SK-N-SH (cell line): ENCODE measurements around the gene RBSN. TPM values are rescaled to one million over a fixed set of nuclear protein-coding genes. Genes with fewer than 3 reads are reported as not detected.

Source experiments
- CTCF ChIA-PET: fragments of 300-600, 350-600 bp; formaldehyde crosslinking; extraction: SDS; loops from one replicate; lab custom pipeline; 2021; lab: Yijun Ruan, JAX
- POLR2A ChIA-PET: fragments of 350-600 bp; sonication (Branson Sonifier 250); formaldehyde crosslinking; extraction: SDS; loops from one replicate; lab custom pipeline; 2020; ENCODE audit warnings: antibody characterized with exemption, inconsistent platforms; lab: Yijun Ruan, JAX
- DNase-seq: peaks from one replicate; pipeline ENCODE4 v3.0.0; 2012
- H2AFZ ChIP-seq: fragments of 200-600 bp; sonication (generic); 2 replicates; pipeline ENCODE4 v1.8.1; 2016; ENCODE audit warnings: antibody characterized with exemption, mild to moderate bottlenecking, low read depth
- H3F3A ChIP-seq: fragments of 200-600 bp; sonication (generic); replicated peaks from 2 replicates; pipeline ENCODE3; 2016; ENCODE audit warnings: antibody characterized with exemption, mild to moderate bottlenecking; ENCODE audit not compliant: insufficient read depth
- H3K27ac ChIP-seq, 2 experiments: fragments of 200-500 bp in 1 of 2; fragments of 200-600 bp in 1 of 2; sonication (Bioruptor generic) in 1 of 2; sonication (generic), shearing (Covaris generic) in 1 of 2; 2 replicates each; pipeline versions ENCODE4 v1.5.1 to v1.6.1; 2014 to 2016; ENCODE audit warnings: low read depth in 2 of 2, inconsistent platforms in 1 of 2, low read length in 1 of 2, mild to moderate bottlenecking in 1 of 2, mixed read lengths in 1 of 2
- H3K27me3 ChIP-seq: fragments of 200-600 bp; sonication (generic), shearing (Covaris generic); 2 replicates; pipeline ENCODE4 v1.6.1; 2016; ENCODE audit warnings: mixed run types; ENCODE audit not compliant: insufficient read depth
- H3K36me3 ChIP-seq, 2 experiments: fragments of 200-500 bp in 1 of 2; fragments of 200-600 bp in 1 of 2; sonication (Bioruptor generic) in 1 of 2; sonication (generic) in 1 of 2; replicated peaks in 1 of 2; 2 replicates each; pipeline versions ENCODE3 to v1.5.1; 2014 to 2016; ENCODE audit warnings: low read length in 1 of 2, mild to moderate bottlenecking in 1 of 2; ENCODE audit not compliant: insufficient read depth in 2 of 2, control insufficient read depth in 1 of 2
- H3K4me1 ChIP-seq, 2 experiments: fragments of 200-500 bp in 1 of 2; fragments of 200-600 bp in 1 of 2; sonication (Bioruptor generic) in 1 of 2; sonication (generic), shearing (Covaris generic) in 1 of 2; 2 replicates each; pipeline versions ENCODE4 v1.5.1 to v1.6.1; 2014 to 2016; ENCODE audit warnings: low read depth in 1 of 2, low read length in 1 of 2, mixed run types in 1 of 2; ENCODE audit not compliant: insufficient read depth in 2 of 2, control insufficient read depth in 1 of 2
- H3K4me2 ChIP-seq: fragments of 200-600 bp; sonication (generic), shearing (Covaris generic); 2 replicates; pipeline ENCODE4 v1.6.1; 2017; ENCODE audit warnings: mixed run types
- H3K4me3 ChIP-seq, 2 experiments: fragments of 200-500 bp in 1 of 2; fragments of 200-600 bp in 1 of 2; sonication (Bioruptor generic) in 1 of 2; sonication (generic), shearing (Covaris generic) in 1 of 2; 2 replicates each; pipeline versions ENCODE4 v1.5.1 to v1.8.1; 2014 to 2016; ENCODE audit warnings: low read depth in 2 of 2, inconsistent platforms in 1 of 2, low read length in 1 of 2, mild to moderate bottlenecking in 1 of 2, mixed read lengths in 1 of 2, moderate library complexity in 1 of 2
- H3K79me2 ChIP-seq: fragments of 200-600 bp; sonication (generic); 2 replicates; pipeline ENCODE4 v1.8.1; 2017; ENCODE audit warnings: mild to moderate bottlenecking; ENCODE audit not compliant: insufficient read depth
- H3K9ac ChIP-seq: fragments of 200-600 bp; sonication (generic); 2 replicates; pipeline ENCODE4 v1.6.1; 2017; ENCODE audit warnings: mixed run types
- H3K9me2 ChIP-seq: fragments of 200-600 bp; sonication (generic); 2 replicates; pipeline ENCODE4 v1.6.1; 2017; ENCODE audit warnings: mixed run types
- H3K9me3 ChIP-seq: fragments of 200-600 bp; sonication (generic); 2 replicates; pipeline ENCODE4 v1.6.1; 2017; ENCODE audit warnings: mixed run types, mild to moderate bottlenecking, moderate library complexity
- H4K20me1 ChIP-seq: fragments of 200-600 bp; sonication (generic); 2 replicates; pipeline ENCODE4 v1.6.1; 2017; ENCODE audit warnings: mild to moderate bottlenecking, mixed run types; ENCODE audit not compliant: insufficient read depth
- CHD2 ChIP-seq: fragments of 150-350 bp; IDR thresholded peaks from 2 replicates; pipeline ENCODE4 v1.6.1; 2018; ENCODE audit warnings: low read length; ENCODE audit not compliant: partially characterized antibody
- EP300 ChIP-seq, 2 experiments: IDR thresholded peaks; 2 replicates each; pipeline versions ENCODE4 v1.4.0 to v1.6.1; 2012; ENCODE audit warnings: borderline replicate concordance in 1 of 2, low read depth in 1 of 2, low read length in 1 of 2
- FOXJ3 ChIP-seq: sonication (generic); formaldehyde crosslinking; IDR thresholded peaks from 2 replicates; pipeline ENCODE4 v1.5.1; 2020; ENCODE audit warnings: mild to moderate bottlenecking, missing genetic modification reagents
- FOXM1 ChIP-seq: IDR thresholded peaks from 2 replicates; pipeline ENCODE4 v1.4.0; 2012; ENCODE audit warnings: low read depth, mild to moderate bottlenecking
- GABPA ChIP-seq: IDR thresholded peaks from 2 replicates; pipeline ENCODE4 v1.4.0; 2012; ENCODE audit warnings: low read depth, mild to moderate bottlenecking
- IRF3 ChIP-seq: fragments of 150-350 bp; IDR thresholded peaks from 2 replicates; pipeline ENCODE4 v1.6.1; 2016; ENCODE audit warnings: mild to moderate bottlenecking, low read depth, low read length
- JUND ChIP-seq: IDR thresholded peaks from 2 replicates; pipeline ENCODE4 v1.4.0; 2012
- MEF2A ChIP-seq: IDR thresholded peaks from 2 replicates; pipeline ENCODE4 v1.4.0; 2012; ENCODE audit warnings: low read depth, borderline replicate concordance
- NRF1 ChIP-seq: IDR thresholded peaks from 2 replicates; pipeline ENCODE4 v1.6.1; 2012; ENCODE audit warnings: low read depth, mild to moderate bottlenecking, low read length
- POLR2AphosphoS5 ChIP-seq: IDR thresholded peaks from 2 replicates; pipeline ENCODE4 v1.6.1; 2012; ENCODE audit warnings: low read depth, low read length
- RAD21 ChIP-seq: IDR thresholded peaks from 2 replicates; pipeline ENCODE4 v1.6.1; 2012; ENCODE audit warnings: mild to moderate bottlenecking, low read length
- SMC3 ChIP-seq: IDR thresholded peaks from 2 replicates; pipeline ENCODE4 v1.6.1; 2012; ENCODE audit warnings: low read depth, low read length, improper control_type of control experiment
- USF1 ChIP-seq: IDR thresholded peaks from 2 replicates; pipeline ENCODE4 v1.4.0; 2012; ENCODE audit warnings: low read depth, borderline replicate concordance
- YY1 ChIP-seq: IDR thresholded peaks from 2 replicates; pipeline ENCODE4 v1.4.0; 2012; ENCODE audit warnings: low read depth, mild to moderate bottlenecking
- WGBS: methylation state at CpG from one replicate; pipeline ENCODE4 v1.1.6; 2017; ENCODE audit warnings: low lambda C conversion rate; 5-methylcytosine and 5-hydroxymethylcytosine counted together
- polyA plus RNA-seq, 3 experiments: library from polyadenylated mRNA; depleted of rRNA; stranded (reverse); fragments of >200 nt; gene quantifications; 2 replicates each; pipeline ENCODE4 v1.2.3, GENCODE V29; 2012
- TF ChIP-seq, protein P1 (sequence below): fragments of 200-600 bp; sonication (generic); IDR thresholded peaks from 2 replicates; pipeline ENCODE4 v1.6.1; 2017; ENCODE audit warnings: antibody characterized with exemption, mild to moderate bottlenecking, moderate library complexity

Gene RBSN
- polyA plus RNA-seq, 1 of the 3 experiments (the other 2 are of a cell fraction) = 4.7 TPM

DNA sequence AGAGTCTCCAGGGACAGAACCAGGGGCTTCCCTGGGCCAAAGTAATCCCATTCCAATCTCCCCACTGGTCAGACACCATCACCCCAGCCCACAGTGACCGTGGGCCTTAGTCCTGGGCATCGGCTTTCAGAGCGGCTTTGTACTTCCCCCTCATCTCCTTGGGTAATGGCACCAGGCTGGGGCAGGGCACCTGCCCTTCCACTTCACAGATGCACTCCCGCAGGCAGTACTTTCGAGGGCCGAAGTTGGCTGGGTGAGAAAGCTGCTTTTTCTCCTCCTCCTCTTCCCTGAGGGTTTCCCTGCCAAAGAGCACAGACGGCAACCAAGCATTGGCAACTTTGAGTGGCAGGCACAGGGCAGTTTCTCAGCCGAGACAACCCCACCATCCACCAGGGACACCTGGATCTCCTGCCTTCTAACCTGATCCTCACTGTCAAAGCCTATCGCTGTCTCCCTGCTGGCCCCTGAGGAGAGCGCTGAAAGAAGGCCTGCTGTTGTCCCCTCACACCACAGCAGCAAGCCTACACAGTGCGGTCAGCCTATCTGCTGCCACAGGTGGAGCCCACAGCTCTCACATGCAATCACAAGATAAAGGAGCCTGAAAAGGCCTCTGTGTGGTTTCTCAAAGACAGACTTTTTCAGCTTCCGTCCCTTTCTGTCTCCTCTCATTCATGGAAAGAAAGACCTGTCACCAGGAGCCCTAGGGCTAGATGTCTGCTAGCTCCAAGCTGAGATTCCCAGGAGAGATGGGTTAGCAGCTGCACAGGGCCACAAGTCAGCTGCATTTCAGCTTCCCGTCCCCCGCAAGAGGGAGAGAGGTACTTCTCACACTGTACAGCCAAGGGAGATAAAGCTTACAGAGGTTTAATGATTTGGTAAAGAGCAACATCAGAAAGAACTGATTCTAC, 46.4 kb downstream of the RBSN start:
- 0 out of 2 replicates have a peak, but pooled peaks cover 10% of the 10 kb centered on the region for H4K20me1 ChIP-seq
- DNase-seq = peak; percentile 41
- H3K4me3 ChIP-seq = no peak overlapping the region
- ChIA-PET CTCF (interaction anchor here (0.9 to 1.9 kb wide), 5 partner anchors 11 to 132 kb away, joined by 3 to 5 read pairs (median 4); partner anchors contain the start of gene MRPS25), POLR2A (interaction anchor here (1.2 kb wide), 1 partner anchor 14 kb away, joined by 3 read pairs; no protein-coding TSS in a partner anchor)
- no peaks in the 10 kb centered on the region for H3K27me3 ChIP-seq
- H3K9me3 ChIP-seq = no peaks in the 10 kb centered on the region
- H3K27ac ChIP-seq = peak overlapping the region in 1 of 2 experiments; percentile 60; a peak in 2 of 4 replicates
- peaks cover 0 to 15% of the 10 kb centered on the region in 2 experiments; a peak in 1 of 4 replicates for H3K4me1 ChIP-seq
- H3K9ac ChIP-seq = no peak overlapping the region
- no peak overlapping the region for H3K4me2 ChIP-seq
- 97% methylated on average over 13 of the region's 14 CpGs for WGBS
- H3K36me3 ChIP-seq = peaks cover 51 to 57% of the 10 kb centered on the region in 2 experiments
- no peak overlapping the region for H2AFZ ChIP-seq
- TF ChIP-seq RAD21 (no peak), FOXJ3 (CRISPR knock-in tag) (no peak), EP300 (IDR thresholded peaks at IDR 0.05; ENCODE audit: borderline replicate concordance in 1 of 2, low read depth in 1 of 2, low read length in 1 of 2) (no peak), MEF2A (no peak), YY1 (no peak), FOXM1 (no peak), NRF1 (no peak), GABPA (no peak), USF1 (no peak), POLR2AphosphoS5 (no peak), SMC3 (no peak), JUND (no peak)
- H3F3A ChIP-seq = peaks cover 4% of the 10 kb centered on the region
- H3K9me2 ChIP-seq = no peaks in the 10 kb centered on the region
- H3K79me2 ChIP-seq = peaks cover 68% of the 10 kb centered on the region; the same call in 1 of the 2 replicates

DNA sequence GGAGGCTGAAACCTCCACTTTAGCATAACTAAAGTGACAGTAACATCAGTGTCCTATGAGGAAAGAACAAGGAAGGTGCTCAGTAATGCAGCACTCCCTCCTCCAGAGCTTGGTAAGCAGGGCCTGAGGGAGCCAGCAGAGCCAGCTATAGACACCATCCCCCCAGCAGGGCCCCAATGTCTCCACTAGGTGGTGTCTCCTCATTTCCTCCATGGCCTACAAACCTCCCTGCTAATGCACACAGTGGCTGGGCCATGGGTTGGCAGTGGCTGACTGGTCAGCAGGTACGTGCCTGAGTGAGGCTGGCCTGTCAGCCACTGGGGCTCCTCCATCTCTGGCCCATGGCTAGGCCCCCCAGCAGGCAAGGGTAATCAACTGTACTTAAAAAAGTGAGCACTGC, 47.4 kb downstream of the RBSN start:
- H3K79me2 ChIP-seq = peaks cover 58% of the 10 kb centered on the region; the same call in 1 of the 2 replicates
- no peak overlapping the region; a peak in 1 of 4 replicates for H3K4me3 ChIP-seq
- CTCF ChIA-PET = interaction anchor here (0.6 to 4.9 kb wide), 10 partner anchors 12 to 130 kb away, joined by 3 to 18 read pairs (median 4); no protein-coding TSS in a partner anchor
- H2AFZ ChIP-seq = no peak overlapping the region
- peaks cover 4% of the 10 kb centered on the region for H3F3A ChIP-seq
- 0 out of 2 replicates have a peak, but pooled peaks cover 10% of the 10 kb centered on the region for H4K20me1 ChIP-seq
- POLR2A ChIA-PET = no interaction called here
- peaks cover 58 to 59% of the 10 kb centered on the region in 2 experiments for H3K36me3 ChIP-seq
- WGBS = 86% methylated on average over 1 of the region's 1 CpG
- H3K9ac ChIP-seq = no peak overlapping the region
- H3K27ac ChIP-seq = peak overlapping the region in 1 of 2 experiments; percentile 17; a peak in 1 of 4 replicates
- peak; percentile 75 for DNase-seq
- no peaks in the 10 kb centered on the region for H3K27me3 ChIP-seq
- TF ChIP-seq RAD21 = peak; percentile 36
- TF ChIP-seq, protein P1, sequence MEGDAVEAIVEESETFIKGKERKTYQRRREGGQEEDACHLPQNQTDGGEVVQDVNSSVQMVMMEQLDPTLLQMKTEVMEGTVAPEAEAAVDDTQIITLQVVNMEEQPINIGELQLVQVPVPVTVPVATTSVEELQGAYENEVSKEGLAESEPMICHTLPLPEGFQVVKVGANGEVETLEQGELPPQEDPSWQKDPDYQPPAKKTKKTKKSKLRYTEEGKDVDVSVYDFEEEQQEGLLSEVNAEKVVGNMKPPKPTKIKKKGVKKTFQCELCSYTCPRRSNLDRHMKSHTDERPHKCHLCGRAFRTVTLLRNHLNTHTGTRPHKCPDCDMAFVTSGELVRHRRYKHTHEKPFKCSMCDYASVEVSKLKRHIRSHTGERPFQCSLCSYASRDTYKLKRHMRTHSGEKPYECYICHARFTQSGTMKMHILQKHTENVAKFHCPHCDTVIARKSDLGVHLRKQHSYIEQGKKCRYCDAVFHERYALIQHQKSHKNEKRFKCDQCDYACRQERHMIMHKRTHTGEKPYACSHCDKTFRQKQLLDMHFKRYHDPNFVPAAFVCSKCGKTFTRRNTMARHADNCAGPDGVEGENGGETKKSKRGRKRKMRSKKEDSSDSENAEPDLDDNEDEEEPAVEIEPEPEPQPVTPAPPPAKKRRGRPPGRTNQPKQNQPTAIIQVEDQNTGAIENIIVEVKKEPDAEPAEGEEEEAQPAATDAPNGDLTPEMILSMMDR = peak; percentile 57
- TF ChIP-seq IRF3 = no peak
- peak; percentile 36 for TF ChIP-seq CHD2
- TF ChIP-seq NRF1 = no peak
- H3K4me2 ChIP-seq = no peak overlapping the region
- no peaks in the 10 kb centered on the region for H3K9me2 ChIP-seq
- H3K9me3 ChIP-seq = no peaks in the 10 kb centered on the region
- peaks cover 0 to 15% of the 10 kb centered on the region in 2 experiments; a peak in 1 of 4 replicates for H3K4me1 ChIP-seq
